ENCODE results near the gene WNT9A. TPM values are rescaled to one million over a fixed set of nuclear protein-coding genes. Genes with fewer than 3 reads are reported as not detected.

Gene WNT9A
- total and polyA plus RNA-seq, 9 of the 15 experiments (the other 6 are each of a cell fraction or from before 2014, with no cell fraction given), result 0.04 to 0.17 (median 0.10) TPM; not detected in 4

- TF ChIP-seq, protein P1, sequence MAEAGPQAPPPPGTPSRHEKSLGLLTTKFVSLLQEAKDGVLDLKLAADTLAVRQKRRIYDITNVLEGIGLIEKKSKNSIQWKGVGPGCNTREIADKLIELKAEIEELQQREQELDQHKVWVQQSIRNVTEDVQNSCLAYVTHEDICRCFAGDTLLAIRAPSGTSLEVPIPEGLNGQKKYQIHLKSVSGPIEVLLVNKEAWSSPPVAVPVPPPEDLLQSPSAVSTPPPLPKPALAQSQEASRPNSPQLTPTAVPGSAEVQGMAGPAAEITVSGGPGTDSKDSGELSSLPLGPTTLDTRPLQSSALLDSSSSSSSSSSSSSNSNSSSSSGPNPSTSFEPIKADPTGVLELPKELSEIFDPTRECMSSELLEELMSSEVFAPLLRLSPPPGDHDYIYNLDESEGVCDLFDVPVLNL (CRISPR knock-in tag; IDR thresholded peaks at IDR 0.05; ENCODE audit: low read depth), result no peak
- TF ChIP-seq HSF4 (CRISPR knock-in tag; IDR thresholded peaks at IDR 0.05; ENCODE audit: borderline replicate concordance) (no peak), YBX1 (IDR thresholded peaks at IDR 0.05) (no peak), ZFP91 (CRISPR knock-in tag; IDR thresholded peaks at IDR 0.05) (no peak), ZFP1 (CRISPR knock-in tag; IDR thresholded peaks at IDR 0.05) (no peak), ZNF23 (CRISPR knock-in tag; IDR thresholded peaks at IDR 0.05) (no peak), TSC22D4 (tag; IDR thresholded peaks at IDR 0.05) (no peak), NFYB (IDR thresholded peaks at IDR 0.05; ENCODE audit: extremely low read depth, insufficient read length) (peak; percentile 63), ZNF134 (CRISPR knock-in tag; conservative IDR thresholded peaks at IDR 0.05) (no peak), FOXA3 (CRISPR knock-in tag; conservative IDR thresholded peaks at IDR 0.05 in 1 of 2, IDR thresholded peaks at IDR 0.05 in 1 of 2) (no peak), IRF2 (CRISPR knock-in tag; IDR thresholded peaks at IDR 0.05) (no peak), CTCF (IDR thresholded peaks at IDR 0.05 in 2 of 3, conservative IDR thresholded peaks at IDR 0.05 in 1 of 3; ENCODE audit: insufficient read depth in 2 of 3, low read depth in 1 of 3, low read length in 3 of 3) (no peak), ETV6 (IDR thresholded peaks at IDR 0.05; ENCODE audit: borderline replicate concordance in 1 of 2, low read depth in 2 of 2, low read length in 1 of 2) (no peak), ETV6 (CRISPR knock-in tag; IDR thresholded peaks at IDR 0.05; ENCODE audit: borderline replicate concordance) (no peak), MAFF (IDR thresholded peaks at IDR 0.05; ENCODE audit: low read length) (no peak), CBX2 (IDR thresholded peaks at IDR 0.05; ENCODE audit: insufficient read depth, low read length, poor library complexity, severe bottlenecking) (no peak), RBM34 (IDR thresholded peaks at IDR 0.05; ENCODE audit: borderline replicate concordance, insufficient read depth, low read length) (no peak), ZNF24 (IDR thresholded peaks at IDR 0.05) (no peak)
- TF ChIP-seq, protein P2, sequence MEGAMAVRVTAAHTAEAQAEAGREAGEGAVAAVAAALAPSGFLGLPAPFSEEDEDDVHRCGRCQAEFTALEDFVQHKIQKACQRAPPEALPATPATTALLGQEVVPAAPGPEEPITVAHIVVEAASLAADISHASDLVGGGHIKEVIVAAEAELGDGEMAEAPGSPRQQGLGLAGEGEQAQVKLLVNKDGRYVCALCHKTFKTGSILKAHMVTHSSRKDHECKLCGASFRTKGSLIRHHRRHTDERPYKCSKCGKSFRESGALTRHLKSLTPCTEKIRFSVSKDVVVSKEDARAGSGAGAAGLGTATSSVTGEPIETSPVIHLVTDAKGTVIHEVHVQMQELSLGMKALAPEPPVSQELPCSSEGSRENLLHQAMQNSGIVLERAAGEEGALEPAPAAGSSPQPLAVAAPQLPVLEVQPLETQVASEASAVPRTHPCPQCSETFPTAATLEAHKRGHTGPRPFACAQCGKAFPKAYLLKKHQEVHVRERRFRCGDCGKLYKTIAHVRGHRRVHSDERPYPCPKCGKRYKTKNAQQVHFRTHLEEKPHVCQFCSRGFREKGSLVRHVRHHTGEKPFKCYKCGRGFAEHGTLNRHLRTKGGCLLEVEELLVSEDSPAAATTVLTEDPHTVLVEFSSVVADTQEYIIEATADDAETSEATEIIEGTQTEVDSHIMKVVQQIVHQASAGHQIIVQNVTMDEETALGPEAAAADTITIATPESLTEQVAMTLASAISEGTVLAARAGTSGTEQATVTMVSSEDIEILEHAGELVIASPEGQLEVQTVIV (CRISPR knock-in tag; IDR thresholded peaks at IDR 0.05; ENCODE audit: borderline replicate concordance), result no peak
These were observed 58.5 kb downstream of the WNT9A start (continued) for GRCh38 chr1:227889047-227889862.
